ENCODE measurements around the gene INKA2. TPM values are rescaled to one million over a fixed set of nuclear protein-coding genes. Genes with fewer than 3 reads are reported as not detected.

The INKA2 gene
- total and polyA plus RNA-seq, 4 donors = 0.26 to 0.67 (median 0.52) TPM

DNA sequence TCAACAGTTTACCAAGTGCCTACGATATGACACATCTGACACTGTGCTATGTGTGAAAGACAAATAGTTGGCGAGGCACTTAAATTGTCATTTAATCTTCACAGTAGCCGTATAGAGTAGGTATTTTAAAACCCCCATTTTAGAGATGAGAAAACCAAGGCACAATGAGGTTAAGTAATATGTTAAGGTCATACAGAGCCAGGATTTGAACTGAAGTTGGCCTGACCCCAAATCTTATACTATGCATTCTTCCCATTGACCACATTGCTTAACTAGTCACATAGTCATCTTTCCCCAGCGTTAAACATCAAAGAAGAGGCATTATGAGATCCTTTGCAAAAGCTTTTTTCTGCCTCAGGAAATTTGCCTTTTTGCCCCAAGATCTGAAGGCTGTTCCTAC, 3.9 kb downstream of the INKA2 start:
- H3K9ac ChIP-seq (ENCODE audit: low read depth in 1 of 2, low read length in 2 of 2) = no peak overlapping the region
- no peak overlapping the region for H3K4me3 ChIP-seq (ENCODE audit: low read depth in 1 of 3, low read length in 3 of 3)
- no peak for DNase-seq (ENCODE audit: low spot score)
- peaks cover 7 to 28% (median 16%) of the 10 kb centered on the region in 4 donors for H3K4me1 ChIP-seq (ENCODE audit: control insufficient read depth in 4 of 4, insufficient read depth in 4 of 4, low read length in 3 of 4)
- H3K36me3 ChIP-seq (ENCODE audit: control insufficient read depth in 4 of 4, insufficient read depth in 3 of 4, low read depth in 1 of 4, low read length in 3 of 4) = no peaks in the 10 kb centered on the region
- H3K27ac ChIP-seq (ENCODE audit: low read depth in 1 of 2, low read length in 2 of 2) = no peak overlapping the region
- TF ChIP-seq, protein P1, sequence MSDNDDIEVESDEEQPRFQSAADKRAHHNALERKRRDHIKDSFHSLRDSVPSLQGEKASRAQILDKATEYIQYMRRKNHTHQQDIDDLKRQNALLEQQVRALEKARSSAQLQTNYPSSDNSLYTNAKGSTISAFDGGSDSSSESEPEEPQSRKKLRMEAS (IDR thresholded peaks at IDR 0.05) = no peak
- TF ChIP-seq JUND (IDR thresholded peaks at IDR 0.05) (no peak), HNF4G (IDR thresholded peaks at IDR 0.05) (no peak), FOXA1 (IDR thresholded peaks at IDR 0.05) (no peak), CTCF (IDR thresholded peaks at IDR 0.05; ENCODE audit: low read depth, low read length, missing input control) (no peak)
- TF ChIP-seq, protein P2, sequence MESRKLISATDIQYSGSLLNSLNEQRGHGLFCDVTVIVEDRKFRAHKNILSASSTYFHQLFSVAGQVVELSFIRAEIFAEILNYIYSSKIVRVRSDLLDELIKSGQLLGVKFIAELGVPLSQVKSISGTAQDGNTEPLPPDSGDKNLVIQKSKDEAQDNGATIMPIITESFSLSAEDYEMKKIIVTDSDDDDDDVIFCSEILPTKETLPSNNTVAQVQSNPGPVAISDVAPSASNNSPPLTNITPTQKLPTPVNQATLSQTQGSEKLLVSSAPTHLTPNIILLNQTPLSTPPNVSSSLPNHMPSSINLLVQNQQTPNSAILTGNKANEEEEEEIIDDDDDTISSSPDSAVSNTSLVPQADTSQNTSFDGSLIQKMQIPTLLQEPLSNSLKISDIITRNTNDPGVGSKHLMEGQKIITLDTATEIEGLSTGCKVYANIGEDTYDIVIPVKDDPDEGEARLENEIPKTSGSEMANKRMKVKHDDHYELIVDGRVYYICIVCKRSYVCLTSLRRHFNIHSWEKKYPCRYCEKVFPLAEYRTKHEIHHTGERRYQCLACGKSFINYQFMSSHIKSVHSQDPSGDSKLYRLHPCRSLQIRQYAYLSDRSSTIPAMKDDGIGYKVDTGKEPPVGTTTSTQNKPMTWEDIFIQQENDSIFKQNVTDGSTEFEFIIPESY (IDR thresholded peaks at IDR 0.05) = no peak
- H3K9me3 ChIP-seq (ENCODE audit: control insufficient read depth in 4 of 4, low read length in 3 of 4) = no peaks in the 10 kb centered on the region
- no peaks in the 10 kb centered on the region for H3K27me3 ChIP-seq (ENCODE audit: control insufficient read depth in 4 of 4, insufficient read depth in 4 of 4, low read length in 3 of 4)
- 96% methylated on average over 4 of the region's 4 CpGs for WGBS

- DNase-seq (ENCODE audit: low spot score) = no peak
- H3K9me3 ChIP-seq (ENCODE audit: control insufficient read depth in 4 of 4, low read length in 3 of 4) = no peaks in the 10 kb centered on the region
- no peak overlapping the region for H3K9ac ChIP-seq (ENCODE audit: low read depth in 1 of 2, low read length in 2 of 2)
- 92% methylated on average over 3 of the region's 3 CpGs for WGBS
- H3K27ac ChIP-seq (ENCODE audit: low read depth in 1 of 2, low read length in 2 of 2) = no peak overlapping the region
- H3K36me3 ChIP-seq (ENCODE audit: control insufficient read depth in 4 of 4, insufficient read depth in 3 of 4, low read depth in 1 of 4, low read length in 3 of 4) = no peaks in the 10 kb centered on the region
- no peak overlapping the region for H3K4me3 ChIP-seq (ENCODE audit: low read depth in 1 of 3, low read length in 3 of 3)
- no peaks in the 10 kb centered on the region for H3K27me3 ChIP-seq (ENCODE audit: control insufficient read depth in 4 of 4, insufficient read depth in 4 of 4, low read length in 3 of 4)
- peaks cover 2 to 23% (median 12%) of the 10 kb centered on the region in 4 donors for H3K4me1 ChIP-seq (ENCODE audit: control insufficient read depth in 4 of 4, insufficient read depth in 4 of 4, low read length in 3 of 4)
- TF ChIP-seq RXRA (IDR thresholded peaks at IDR 0.05) (no peak), NR2F2 (IDR thresholded peaks at IDR 0.05) (no peak), TAF1 (conservative IDR thresholded peaks at IDR 0.05) (no peak), JUND (IDR thresholded peaks at IDR 0.05) (no peak), RAD21 (IDR thresholded peaks at IDR 0.05) (no peak), SP1 (IDR thresholded peaks at IDR 0.05) (no peak), HNF4G (IDR thresholded peaks at IDR 0.05) (no peak), EGR1 (IDR thresholded peaks at IDR 0.05; ENCODE audit: low read depth in 2 of 2) (no peak), HNF4A (conservative IDR thresholded peaks at IDR 0.05) (no peak), FOXA1 (IDR thresholded peaks at IDR 0.05) (no peak), YY1 (IDR thresholded peaks at IDR 0.05) (no peak), FOXA2 (IDR thresholded peaks at IDR 0.05) (no peak), CTCF (IDR thresholded peaks at IDR 0.05; ENCODE audit: low read depth, low read length, missing input control) (no peak), GABPA (IDR thresholded peaks at IDR 0.05 in 1 of 2, conservative IDR thresholded peaks at IDR 0.05 in 1 of 2) (no peak)
- TF ChIP-seq, protein P3, sequence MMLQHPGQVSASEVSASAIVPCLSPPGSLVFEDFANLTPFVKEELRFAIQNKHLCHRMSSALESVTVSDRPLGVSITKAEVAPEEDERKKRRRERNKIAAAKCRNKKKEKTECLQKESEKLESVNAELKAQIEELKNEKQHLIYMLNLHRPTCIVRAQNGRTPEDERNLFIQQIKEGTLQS (IDR thresholded peaks at IDR 0.05) = no peak
- TF ChIP-seq, protein P4, sequence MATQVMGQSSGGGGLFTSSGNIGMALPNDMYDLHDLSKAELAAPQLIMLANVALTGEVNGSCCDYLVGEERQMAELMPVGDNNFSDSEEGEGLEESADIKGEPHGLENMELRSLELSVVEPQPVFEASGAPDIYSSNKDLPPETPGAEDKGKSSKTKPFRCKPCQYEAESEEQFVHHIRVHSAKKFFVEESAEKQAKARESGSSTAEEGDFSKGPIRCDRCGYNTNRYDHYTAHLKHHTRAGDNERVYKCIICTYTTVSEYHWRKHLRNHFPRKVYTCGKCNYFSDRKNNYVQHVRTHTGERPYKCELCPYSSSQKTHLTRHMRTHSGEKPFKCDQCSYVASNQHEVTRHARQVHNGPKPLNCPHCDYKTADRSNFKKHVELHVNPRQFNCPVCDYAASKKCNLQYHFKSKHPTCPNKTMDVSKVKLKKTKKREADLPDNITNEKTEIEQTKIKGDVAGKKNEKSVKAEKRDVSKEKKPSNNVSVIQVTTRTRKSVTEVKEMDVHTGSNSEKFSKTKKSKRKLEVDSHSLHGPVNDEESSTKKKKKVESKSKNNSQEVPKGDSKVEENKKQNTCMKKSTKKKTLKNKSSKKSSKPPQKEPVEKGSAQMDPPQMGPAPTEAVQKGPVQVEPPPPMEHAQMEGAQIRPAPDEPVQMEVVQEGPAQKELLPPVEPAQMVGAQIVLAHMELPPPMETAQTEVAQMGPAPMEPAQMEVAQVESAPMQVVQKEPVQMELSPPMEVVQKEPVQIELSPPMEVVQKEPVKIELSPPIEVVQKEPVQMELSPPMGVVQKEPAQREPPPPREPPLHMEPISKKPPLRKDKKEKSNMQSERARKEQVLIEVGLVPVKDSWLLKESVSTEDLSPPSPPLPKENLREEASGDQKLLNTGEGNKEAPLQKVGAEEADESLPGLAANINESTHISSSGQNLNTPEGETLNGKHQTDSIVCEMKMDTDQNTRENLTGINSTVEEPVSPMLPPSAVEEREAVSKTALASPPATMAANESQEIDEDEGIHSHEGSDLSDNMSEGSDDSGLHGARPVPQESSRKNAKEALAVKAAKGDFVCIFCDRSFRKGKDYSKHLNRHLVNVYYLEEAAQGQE (IDR thresholded peaks at IDR 0.05) = no peak
- TF ChIP-seq, protein P2 (IDR thresholded peaks at IDR 0.05) = no peak
- TF ChIP-seq, protein P1 (IDR thresholded peaks at IDR 0.05) = no peak
Observed at GRCh38 chr1:111734856-111735255, 4.3 kb downstream of the INKA2 start.
